SU-DHL-6 (cell line): Measurements from ENCODE around the gene CELSR1.

Experiments
- H2AFZ ChIP-seq: fragments of 200-600 bp; sonication (generic); 2 replicates; pipeline ENCODE4 v1.6.1; 2014; ENCODE audit warnings: low read depth, mild to moderate bottlenecking, moderate library complexity, mixed read lengths, antibody characterized with exemption, low read length; ENCODE audit not compliant: severe bottlenecking
- H3F3A ChIP-seq: fragments of 200-600 bp; shearing (Covaris generic); 2 replicates; pipeline ENCODE4 v1.6.0; 2016; ENCODE audit warnings: antibody characterized with exemption, mild to moderate bottlenecking; ENCODE audit not compliant: insufficient read depth
- H3K27ac ChIP-seq: fragments of 200-600 bp; sonication (generic); 2 replicates; pipeline ENCODE4 v1.5.1; 2016; ENCODE audit warnings: low read depth, mild to moderate bottlenecking, low read length, moderate library complexity, mixed read lengths
- H3K27me3 ChIP-seq: fragments of 200-600 bp; sonication (generic), shearing (Covaris generic); 2 replicates; pipeline ENCODE4 v1.6.0; 2014; ENCODE audit warnings: mild to moderate bottlenecking, low read length
- H3K36me3 ChIP-seq: fragments of 200-600 bp; sonication (generic); 2 replicates; pipeline ENCODE4 v1.6.1; 2014; ENCODE audit warnings: mild to moderate bottlenecking, low read length, mixed read lengths
- H3K4me2 ChIP-seq: fragments of 300-600, 200-600 bp; shearing (Covaris generic), sonication (generic); 2 replicates; pipeline ENCODE4 v1.6.0; 2014; ENCODE audit warnings: low read length, low read depth, mild to moderate bottlenecking; ENCODE audit not compliant: poor library complexity, severe bottlenecking
- H3K4me3 ChIP-seq: fragments of 200-600 bp; sonication (generic); 2 replicates; pipeline ENCODE4 v1.5.1; 2014; ENCODE audit warnings: antibody characterized with exemption, low read length, mild to moderate bottlenecking, mixed read lengths; ENCODE audit not compliant: insufficient read depth, poor library complexity, severe bottlenecking
- H3K79me2 ChIP-seq: fragments of 200-600 bp; sonication (generic); 2 replicates; pipeline ENCODE4 v1.6.1; 2014; ENCODE audit warnings: mild to moderate bottlenecking, low read length, moderate library complexity; ENCODE audit not compliant: insufficient read depth
- H3K9ac ChIP-seq: fragments of 200-600 bp; sonication (generic); 2 replicates; pipeline ENCODE4 v1.7.0; 2014; ENCODE audit warnings: mild to moderate bottlenecking, low read length
- H3K9me2 ChIP-seq: fragments of 200-600 bp; sonication (generic); replicated peaks from 2 replicates; pipeline ENCODE4 v1.6.1; 2014; ENCODE audit warnings: low read length; ENCODE audit not compliant: insufficient read depth
- H3K9me3 ChIP-seq: fragments of 200-600 bp; sonication (generic); 2 replicates; pipeline ENCODE4 v1.6.1; 2014; ENCODE audit warnings: low read length, mixed read lengths; ENCODE audit not compliant: insufficient read depth
- H4K20me1 ChIP-seq: fragments of 200-600 bp; sonication (generic); 2 replicates; pipeline ENCODE4 v1.6.1; 2014; ENCODE audit warnings: low read depth, mild to moderate bottlenecking, antibody characterized with exemption, low read length, moderate library complexity, mixed read lengths
- CTCF ChIP-seq: fragments of 200-600 bp; sonication (generic); IDR thresholded peaks from one replicate; pipeline ENCODE4 v1.5.1; 2017; ENCODE audit warnings: antibody characterized with exemption, mild to moderate bottlenecking, low read length, moderate library complexity; ENCODE audit not compliant: insufficient read depth, poor library complexity, severe bottlenecking
- EZH2phosphoT487 ChIP-seq: fragments of 200-600 bp; sonication (generic), shearing (Covaris generic); conservative IDR thresholded peaks from 2 replicates; pipeline ENCODE4 v1.6.1; 2018; ENCODE audit warnings: mild to moderate bottlenecking, antibody characterized with exemption, low read length, moderate library complexity, mixed read lengths

Gene CELSR1

GRCh38 chr22:46539169-46539568, 1.7 kb upstream of the CELSR1 start:
- H3F3A ChIP-seq: no peaks in the 10 kb centered on the region
- no peak overlapping the region for H3K27ac ChIP-seq
- no peaks in the 10 kb centered on the region for H3K9me3 ChIP-seq
- H3K9ac ChIP-seq: no peak overlapping the region
- H3K4me2 ChIP-seq: no peak overlapping the region
- TF ChIP-seq CTCF (no peak), EZH2phosphoT487 (no peak)
- no peaks in the 10 kb centered on the region for H3K79me2 ChIP-seq
- no peaks in the 10 kb centered on the region for H3K27me3 ChIP-seq
- H3K9me2 ChIP-seq: no peaks in the 10 kb centered on the region
- H3K4me3 ChIP-seq: no peak overlapping the region
- H2AFZ ChIP-seq: no peak overlapping the region
- no peaks in the 10 kb centered on the region for H3K36me3 ChIP-seq
- no peaks in the 10 kb centered on the region for H4K20me1 ChIP-seq

- Histone ChIP-seq H3K4me2 (no peak overlapping the region), H3K9me3 (no peaks in the 10 kb centered on the region), H3F3A (no peaks in the 10 kb centered on the region), H3K27me3 (no peaks in the 10 kb centered on the region), H3K9me2 (no peaks in the 10 kb centered on the region), H3K4me3 (no peak overlapping the region), H2AFZ (no peak overlapping the region), H3K36me3 (no peaks in the 10 kb centered on the region), H4K20me1 (no peaks in the 10 kb centered on the region), H3K79me2 (no peaks in the 10 kb centered on the region), H3K9ac (no peak overlapping the region), H3K27ac (no peak overlapping the region)
- TF ChIP-seq EZH2phosphoT487 (no peak), CTCF (no peak)
Observed at GRCh38 chr22:46538814-46539160, 1.4 kb upstream of the CELSR1 start.

- H2AFZ ChIP-seq: no peak overlapping the region
Observed at GRCh38 chr22:46537946-46538813, 760 bp upstream of the CELSR1 start.

More at GRCh38 chr22:46537946-46538813, 760 bp upstream of the CELSR1 start:
- Histone ChIP-seq H3K27ac (no peak overlapping the region), H3K4me3 (no peak overlapping the region), H3K9me3 (no peaks in the 10 kb centered on the region), H4K20me1 (no peaks in the 10 kb centered on the region), H3K27me3 (no peaks in the 10 kb centered on the region), H3K79me2 (no peaks in the 10 kb centered on the region), H3K9ac (no peak overlapping the region), H3K4me2 (no peak overlapping the region), H3K36me3 (no peaks in the 10 kb centered on the region), H3K9me2 (no peaks in the 10 kb centered on the region), H3F3A (no peaks in the 10 kb centered on the region)
- no peak for TF ChIP-seq CTCF
- no peak for TF ChIP-seq EZH2phosphoT487
